Measurements from ENCODE around the gene MPG.

DNA sequence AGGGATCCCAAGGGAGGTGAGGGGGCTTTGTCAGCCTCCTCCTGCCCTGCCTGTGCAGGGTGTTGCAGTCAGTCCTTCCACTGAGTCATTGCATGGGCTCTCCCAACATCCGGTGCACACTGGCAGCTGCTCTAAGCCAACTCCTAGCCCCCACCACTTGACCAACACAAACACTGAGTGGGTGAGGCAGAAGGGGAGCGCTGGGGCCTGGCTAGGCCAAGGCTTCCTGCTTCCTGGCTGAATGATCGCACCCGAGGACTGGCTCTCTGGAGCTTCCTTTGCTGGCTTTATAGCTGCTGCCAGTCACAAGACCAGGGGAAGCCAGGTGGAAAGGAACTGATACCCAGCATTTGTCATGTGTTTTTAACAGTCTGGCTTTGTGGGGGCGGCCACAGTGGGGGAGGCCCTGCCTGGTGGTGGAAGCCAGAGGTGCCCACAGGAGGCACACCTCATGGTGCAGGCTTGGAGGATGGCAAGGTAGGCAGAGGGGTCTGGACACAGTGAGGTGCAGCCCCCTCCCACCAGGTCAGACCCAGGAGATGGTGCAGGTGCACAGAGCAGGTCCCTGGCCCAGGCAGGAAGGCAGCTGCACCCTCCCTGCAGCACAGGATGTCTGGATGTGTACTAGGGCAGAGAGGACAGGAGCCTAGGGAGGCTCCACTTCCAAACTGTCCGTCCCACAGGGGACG lies 6.8 kb downstream of the MPG start:
- TF ChIP-seq, protein P1, sequence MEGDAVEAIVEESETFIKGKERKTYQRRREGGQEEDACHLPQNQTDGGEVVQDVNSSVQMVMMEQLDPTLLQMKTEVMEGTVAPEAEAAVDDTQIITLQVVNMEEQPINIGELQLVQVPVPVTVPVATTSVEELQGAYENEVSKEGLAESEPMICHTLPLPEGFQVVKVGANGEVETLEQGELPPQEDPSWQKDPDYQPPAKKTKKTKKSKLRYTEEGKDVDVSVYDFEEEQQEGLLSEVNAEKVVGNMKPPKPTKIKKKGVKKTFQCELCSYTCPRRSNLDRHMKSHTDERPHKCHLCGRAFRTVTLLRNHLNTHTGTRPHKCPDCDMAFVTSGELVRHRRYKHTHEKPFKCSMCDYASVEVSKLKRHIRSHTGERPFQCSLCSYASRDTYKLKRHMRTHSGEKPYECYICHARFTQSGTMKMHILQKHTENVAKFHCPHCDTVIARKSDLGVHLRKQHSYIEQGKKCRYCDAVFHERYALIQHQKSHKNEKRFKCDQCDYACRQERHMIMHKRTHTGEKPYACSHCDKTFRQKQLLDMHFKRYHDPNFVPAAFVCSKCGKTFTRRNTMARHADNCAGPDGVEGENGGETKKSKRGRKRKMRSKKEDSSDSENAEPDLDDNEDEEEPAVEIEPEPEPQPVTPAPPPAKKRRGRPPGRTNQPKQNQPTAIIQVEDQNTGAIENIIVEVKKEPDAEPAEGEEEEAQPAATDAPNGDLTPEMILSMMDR (IDR thresholded peaks at IDR 0.05), result no peak
- no peak for TF ChIP-seq POLR2A (IDR thresholded peaks at IDR 0.05)

Data from lower leg skin (tissue), 3 donors.